IPS-18c (cell line): Measurements from ENCODE around the gene POR.
"Not testable (repeated sequence)": the region's sequence is repeated elsewhere in the genome, so short reads cannot be mapped to it uniquely, and the experiment has no call there.

ENCODE experiments used
- H3K4me3 ChIP-seq: 2 replicates; pipeline ENCODE4 v1.7.0; 2013; ENCODE audit warnings: low read depth, mild to moderate bottlenecking, low read length, moderate library complexity; ENCODE audit not compliant: insufficient read depth
- H3K9me3 ChIP-seq: one replicate; pipeline ENCODE4 v1.6.1; 2013; ENCODE audit warnings: mild to moderate bottlenecking, low read length, moderate library complexity; ENCODE audit not compliant: control insufficient read depth, insufficient read depth

Gene POR

DNA sequence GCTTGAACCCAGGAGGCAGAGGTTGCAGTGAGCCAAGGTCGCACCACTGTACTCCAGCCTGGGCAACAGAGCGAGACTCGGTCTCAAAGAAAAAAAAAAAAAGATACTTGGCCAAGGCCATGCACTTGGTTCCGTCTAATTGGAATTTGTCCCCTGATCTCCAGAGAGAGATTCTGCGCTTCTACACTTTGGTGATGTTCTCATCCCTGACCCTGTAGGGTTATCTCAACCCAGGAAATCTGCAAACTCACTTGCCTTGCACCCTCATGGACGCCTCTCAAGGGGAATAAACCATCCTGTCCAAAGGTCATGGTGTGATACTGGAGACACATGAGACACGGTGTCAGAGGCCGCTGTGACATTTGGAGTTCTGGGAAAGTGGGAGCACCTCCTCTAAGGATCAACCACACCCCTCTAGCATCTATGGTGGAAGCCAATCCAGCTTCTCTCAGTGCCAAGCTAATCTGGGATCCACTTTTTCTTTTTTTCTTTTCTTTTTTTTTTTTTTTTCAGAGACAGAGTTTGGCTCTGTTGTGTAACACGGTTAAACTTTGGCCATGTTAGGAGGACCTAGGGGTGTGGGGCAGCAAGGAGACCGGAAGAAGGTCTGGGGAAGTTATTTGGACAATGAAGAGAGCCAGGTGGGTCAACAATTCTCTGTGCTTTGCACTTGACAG is 7.8 kb upstream of the POR start:
- no peak overlapping the region for H3K4me3 ChIP-seq
- H3K9me3 ChIP-seq: no peaks in the 10 kb centered on the region

DNA sequence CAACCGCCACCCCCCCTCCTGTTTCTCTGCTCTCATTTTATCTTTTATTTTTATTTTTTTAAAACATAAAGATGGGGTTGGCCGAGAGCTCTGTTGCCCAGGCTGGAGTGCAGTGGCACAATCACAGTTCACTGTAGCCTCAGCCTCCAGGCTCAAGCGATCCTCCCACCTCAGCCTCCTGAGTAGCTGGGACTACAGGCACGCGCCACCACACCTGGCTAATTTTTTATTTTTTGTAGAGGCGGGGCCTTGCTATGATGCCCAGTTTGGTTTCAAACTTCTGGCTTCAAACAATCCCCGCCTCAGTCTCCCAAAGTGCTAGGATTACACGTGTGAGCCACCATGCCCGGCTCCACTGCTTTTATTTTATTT is 7.3 kb upstream of the POR start:
- not testable (repeated sequence) for H3K4me3 ChIP-seq, H3K9me3 ChIP-seq

DNA sequence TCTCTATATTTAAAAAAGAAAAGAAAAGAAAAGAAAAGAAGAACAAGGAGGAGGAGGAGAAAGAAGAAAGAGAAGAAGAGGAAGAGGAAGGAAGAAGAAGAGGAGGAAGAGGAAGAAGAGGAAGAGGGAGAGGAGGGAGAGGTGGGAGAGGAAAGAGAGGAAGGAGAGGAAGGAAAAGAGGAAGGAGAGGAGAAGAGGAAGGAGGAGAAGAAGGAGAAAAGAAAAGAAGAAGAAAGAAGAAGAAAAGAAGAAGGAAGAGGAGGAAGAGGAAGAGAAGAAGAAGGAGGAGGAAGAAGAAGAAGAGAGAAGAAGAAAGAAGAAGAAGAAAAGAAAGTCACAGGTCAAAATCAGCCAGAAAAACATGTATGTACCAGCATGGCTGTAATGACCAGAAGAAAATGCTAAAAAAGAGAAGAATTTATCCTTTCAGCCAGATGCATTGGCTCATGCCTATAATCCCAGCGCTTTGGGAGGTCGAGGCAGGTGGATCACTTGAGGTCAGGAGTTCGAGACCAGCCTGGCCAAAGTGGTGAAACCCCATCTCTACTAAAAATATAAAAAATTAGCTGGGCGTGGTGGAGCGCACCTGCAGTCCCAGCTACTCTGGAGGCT is 5.3 kb upstream of the POR start:
- H3K9me3 ChIP-seq: no peaks in the 10 kb centered on the region

DNA sequence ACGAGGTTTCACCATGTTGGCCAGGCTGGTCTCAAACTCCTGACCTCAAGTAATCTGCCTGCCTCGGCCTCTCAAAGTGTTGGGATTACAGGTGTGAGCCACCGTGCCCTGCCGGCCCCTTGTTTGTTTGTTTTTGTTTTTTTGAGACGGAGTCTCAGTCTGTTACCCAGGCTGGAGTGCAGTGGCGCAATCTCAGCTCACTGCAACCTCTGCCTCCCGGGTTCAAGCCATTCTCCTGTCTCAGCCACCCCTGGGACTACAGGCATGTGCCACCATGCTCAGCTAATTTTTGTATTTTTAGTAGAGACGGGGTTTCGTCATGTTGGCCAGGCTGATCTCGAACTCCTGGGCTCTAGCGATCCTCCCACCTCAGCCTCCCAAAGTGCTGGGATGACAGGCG is 3.8 kb upstream of the POR start:
- H3K9me3 ChIP-seq, H3K4me3 ChIP-seq: not testable (repeated sequence)

More for the DNA sequence above, 5.3 kb upstream of the POR start:
- no peak overlapping the region for H3K4me3 ChIP-seq

DNA sequence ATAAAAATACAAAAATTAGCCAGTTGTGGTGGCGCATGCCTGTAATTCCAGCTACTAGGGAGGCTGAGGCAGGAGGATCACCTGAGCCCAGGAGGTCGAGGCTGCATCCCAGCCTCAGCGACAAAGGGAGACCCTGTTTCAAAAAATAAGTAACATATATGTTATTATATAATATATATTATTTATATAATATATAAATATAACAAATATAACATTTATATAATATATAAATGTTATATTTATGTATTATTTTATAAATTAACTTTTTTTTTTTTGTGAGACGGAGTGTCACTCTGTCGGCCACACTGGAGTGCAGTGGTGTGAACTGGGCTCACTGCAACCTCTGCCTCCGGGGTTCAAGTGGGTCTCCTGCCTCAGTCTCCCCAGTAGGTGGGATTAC is 1.5 kb upstream of the POR start:
- H3K9me3 ChIP-seq: no peaks in the 10 kb centered on the region
- H3K4me3 ChIP-seq: no peak overlapping the region

DNA sequence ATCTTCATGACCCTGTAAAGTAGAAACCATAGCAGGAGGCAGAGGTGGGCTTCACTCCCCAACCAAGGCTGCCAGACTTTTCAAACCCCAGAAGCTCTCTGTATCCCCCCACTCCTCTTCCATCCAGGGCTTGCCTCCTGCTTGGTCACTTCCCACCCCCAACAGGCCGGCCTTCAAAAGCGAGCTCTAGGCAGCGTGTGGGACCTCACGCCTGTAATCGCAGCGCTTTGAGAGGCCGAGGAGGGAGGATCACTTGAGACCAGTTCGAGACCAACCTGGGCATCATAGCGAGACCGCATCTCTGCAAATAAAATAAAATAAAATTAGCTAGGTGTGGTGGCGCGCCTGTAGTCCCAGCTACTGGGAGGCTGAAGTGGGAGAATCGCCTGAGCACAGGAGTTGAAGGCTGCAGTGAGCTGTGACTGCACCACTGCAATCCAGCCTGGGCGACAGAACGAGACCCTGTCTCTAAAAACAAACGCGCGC is 743 bp upstream of the POR start:
- Histone ChIP-seq H3K9me3 (no peaks in the 10 kb centered on the region), H3K4me3 (peak overlapping the region; percentile 78)

DNA sequence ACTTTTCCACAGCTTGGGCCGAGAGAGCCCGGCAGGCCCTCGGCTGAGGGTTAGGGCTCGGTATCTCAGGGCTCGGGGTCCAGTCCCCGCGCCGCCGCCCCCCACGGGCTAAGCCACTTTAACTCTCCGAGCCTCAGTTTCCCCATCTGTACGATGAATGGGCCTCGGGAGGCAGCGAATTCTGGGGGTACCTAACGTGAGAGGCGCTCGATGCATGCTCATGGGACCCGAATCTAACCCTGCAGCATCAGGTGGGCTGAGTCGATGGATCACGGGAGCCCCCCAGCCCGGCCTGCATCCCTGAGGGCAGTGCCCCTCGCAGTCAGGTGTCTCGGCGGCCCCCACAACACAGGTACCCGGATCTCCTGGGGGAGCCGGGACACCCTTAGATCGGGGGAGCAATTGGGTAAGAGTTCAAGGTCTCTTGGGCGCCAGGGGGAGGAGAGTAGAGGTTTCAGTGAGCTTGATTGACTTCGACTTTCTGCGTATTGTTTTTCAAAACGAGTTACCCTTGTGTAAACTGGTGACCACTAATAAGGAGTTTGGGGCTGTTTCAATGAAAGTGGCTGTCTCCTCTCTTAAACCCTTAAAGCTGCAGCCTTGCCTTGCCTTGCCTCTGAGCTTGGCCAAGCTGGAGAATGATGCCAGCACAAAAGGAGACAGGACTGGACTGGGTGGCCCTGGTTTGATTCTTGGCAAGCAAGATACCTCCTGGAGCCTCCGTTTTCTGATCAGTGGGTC is 631 bp downstream of the POR start:
- Histone ChIP-seq H3K9me3 (no peaks in the 10 kb centered on the region), H3K4me3 (peak overlapping the region; percentile 94)

DNA sequence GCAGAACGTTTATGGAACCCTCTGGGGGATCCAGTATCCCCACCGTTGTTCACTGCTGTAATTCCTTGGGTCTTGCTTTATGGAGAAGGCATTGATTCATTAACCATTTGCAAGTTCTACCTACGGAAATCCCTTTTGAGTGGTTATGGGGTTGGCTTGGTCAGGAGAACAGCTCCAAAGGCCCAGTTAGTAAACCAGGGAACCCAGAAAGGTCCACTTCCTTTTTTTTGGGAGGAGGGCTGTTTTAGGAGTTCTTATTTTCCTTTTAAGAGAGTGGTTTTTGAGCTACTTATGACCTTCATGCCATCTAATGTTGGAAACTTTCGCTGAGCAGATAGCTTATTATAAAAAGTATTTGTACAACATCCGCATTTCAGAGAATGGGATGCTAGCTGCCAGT is 1.3 kb downstream of the POR start:
- Histone ChIP-seq H3K9me3 (no peaks in the 10 kb centered on the region), H3K4me3 (peak overlapping the region; percentile 94)

DNA sequence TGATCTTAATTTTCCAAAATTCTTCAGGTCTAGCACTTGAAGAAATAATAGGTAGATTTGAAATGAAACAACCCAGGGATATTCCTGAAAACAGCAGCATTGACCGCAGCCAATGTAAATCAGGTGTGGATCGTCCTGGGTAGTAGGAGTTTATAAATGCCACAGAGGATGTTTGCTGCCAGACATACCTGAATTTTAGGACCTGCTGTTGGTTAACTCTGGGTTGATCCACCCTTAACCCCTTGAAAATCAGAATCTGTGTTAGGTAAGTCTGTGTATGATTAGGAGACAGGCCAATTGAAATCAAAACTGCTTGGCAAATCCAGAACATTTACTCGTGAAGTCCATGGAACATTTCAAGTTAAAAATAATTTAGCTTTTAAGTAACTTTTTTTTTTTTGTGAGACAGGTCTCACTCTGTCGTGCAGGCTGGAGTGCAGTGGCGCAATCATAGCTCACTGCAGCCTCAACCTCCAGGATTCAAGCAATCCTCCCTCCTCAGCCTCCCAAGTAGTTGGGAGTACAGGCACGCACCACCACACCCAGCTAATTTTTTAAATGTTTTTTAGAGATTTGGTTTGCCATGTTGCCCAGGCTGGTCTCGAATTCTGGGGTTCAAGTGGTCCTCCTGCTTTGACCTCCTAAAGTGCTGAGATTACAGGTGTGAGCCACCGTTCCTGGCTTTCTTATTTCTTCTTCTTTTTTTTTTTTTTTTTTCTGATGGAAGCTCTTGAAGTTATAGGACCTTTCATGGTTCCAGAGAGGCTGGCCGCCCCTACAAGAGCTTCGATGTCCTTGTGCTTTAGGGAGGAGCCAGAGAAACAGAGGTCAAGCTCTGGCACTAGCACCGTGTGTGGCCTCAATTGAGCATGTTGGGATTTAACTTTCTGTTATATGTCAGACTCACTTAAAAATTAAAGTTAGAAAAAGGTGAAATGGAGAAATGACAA is 2.0 kb downstream of the POR start:
- H3K9me3 ChIP-seq: peaks cover 5% of the 10 kb centered on the region
- no peak overlapping the region for H3K4me3 ChIP-seq

DNA sequence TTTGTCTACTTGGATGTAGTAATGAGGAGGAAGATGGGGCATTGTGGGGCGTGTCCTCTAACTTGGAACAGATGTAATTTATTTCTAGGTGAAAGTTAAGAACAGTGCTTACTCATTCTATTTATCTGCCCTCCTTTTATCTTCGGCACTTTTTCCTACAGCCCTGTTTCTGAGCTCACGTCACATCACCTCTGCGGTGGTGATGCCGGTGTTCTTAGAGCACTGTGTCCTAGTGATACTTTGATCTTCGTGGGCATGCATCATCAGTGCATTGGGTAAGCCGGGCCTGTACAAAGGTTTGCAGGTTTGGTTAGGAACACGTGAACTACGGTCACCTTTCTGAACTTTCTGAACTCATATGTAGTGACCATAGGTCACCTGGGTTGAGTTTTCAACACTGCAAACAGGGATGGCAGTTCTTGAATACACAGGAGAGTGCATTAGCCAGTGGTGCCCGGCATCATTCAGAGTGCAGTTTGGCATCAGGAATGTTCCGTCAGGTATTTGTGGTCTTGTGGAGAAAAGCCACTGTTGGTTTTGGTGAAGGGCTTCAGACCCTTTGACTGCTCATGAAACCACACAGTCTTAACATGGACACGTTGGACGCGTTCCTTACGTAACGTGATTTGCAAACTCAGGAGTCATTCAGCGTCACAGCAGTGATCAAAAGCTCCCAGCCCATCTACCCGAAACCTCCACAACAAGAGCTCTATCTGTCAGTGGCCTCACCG is 5.6 kb downstream of the POR start:
- peaks cover 6% of the 10 kb centered on the region for H3K9me3 ChIP-seq
- no peak overlapping the region for H3K4me3 ChIP-seq

DNA sequence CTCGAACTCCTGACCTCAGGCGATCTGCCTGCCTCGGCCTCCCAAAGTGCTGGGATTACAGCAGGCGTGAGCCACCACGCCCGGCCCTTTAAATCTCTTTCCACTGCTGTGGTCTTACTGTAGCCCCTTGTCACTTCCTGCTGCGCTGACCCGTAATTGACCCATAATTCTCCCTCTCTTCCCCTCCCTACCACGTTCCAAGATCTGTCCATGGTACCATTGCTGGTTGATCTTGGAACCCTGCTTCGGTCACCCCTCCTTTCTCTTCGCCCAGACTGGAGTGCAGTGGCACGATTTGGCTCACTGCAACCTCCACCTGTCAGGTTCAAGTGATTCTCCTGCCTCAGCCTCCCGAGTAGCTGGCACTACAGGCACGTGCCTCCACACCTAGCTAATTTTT is 6.5 kb downstream of the POR start:
- H3K4me3 ChIP-seq: no peak overlapping the region
- H3K9me3 ChIP-seq: peaks cover 10% of the 10 kb centered on the region

DNA sequence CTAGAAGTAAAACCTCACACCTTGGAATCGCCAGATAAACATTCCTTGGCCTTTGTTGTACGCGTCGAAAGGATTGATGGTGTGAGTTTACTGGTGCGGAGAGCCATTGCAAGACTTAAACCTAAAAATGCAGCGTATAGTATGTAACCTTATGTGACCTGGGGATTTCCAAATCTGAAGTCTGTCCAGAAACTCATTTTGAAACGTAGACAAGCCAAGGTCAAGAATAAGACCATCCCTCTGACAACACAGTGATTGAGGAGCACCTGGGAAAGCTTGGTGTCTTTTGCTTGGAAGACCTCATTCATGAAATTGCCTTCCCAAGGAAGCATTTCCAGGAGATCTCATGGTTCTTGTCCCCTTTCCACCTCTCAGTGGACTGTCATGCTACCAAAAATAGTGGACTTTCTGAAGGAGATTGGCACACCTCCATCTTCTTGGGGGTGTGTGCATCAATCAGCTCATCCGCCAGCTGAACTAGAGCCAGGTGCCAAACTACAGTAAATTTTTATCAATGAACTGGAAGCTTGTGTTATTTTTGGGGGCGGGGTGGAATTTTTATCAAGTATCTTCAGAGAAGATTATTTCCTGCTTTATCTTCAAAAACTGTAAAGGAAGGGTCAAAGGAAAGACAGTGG is 8.1 kb downstream of the POR start:
- H3K4me3 ChIP-seq: no peak overlapping the region

DNA sequence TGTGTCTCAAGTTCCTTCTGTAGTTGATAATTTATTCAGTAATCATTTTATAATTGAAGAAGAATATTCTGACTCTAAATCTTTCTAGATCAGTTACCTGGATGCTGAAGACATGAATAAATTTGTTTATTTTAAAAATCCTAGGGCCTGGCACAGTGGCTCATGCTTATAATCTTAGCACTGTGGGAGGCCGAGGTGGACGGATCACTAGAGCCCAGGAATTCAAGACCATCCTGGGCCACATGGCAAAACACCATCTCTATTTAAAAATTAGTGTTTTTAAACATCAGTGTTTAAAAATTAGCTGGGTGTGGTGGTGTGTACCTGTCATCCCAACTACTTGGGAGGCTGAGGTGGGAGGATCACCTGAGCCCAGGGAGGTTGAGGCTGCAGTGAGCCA is 9.3 kb downstream of the POR start:
- no peak overlapping the region for H3K4me3 ChIP-seq
- peaks cover 10% of the 10 kb centered on the region for H3K9me3 ChIP-seq

More for the DNA sequence above, 8.1 kb downstream of the POR start:
- peaks cover 10% of the 10 kb centered on the region for H3K9me3 ChIP-seq

DNA sequence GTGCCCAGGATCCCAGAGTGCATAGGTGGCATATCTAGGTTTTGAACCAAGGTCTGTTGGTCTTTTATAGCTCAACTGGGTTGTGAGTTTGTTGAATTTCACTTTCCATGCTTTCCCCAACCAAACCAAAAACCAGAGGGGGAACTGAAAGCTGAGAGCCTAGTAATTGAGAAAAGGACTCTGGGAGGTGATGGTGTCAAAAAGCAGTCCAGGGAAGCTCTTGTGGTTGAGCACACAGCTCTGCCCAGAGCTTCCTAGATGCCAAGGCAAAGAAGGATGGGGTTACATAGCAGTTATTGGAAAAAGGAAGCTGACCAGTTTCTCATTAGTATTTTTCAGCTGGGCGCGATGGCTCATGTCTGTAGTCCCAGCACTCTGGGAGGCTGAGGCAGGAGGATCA is 9.9 kb downstream of the POR start:
- Histone ChIP-seq H3K4me3 (no peak overlapping the region), H3K9me3 (peaks cover 10% of the 10 kb centered on the region)

DNA sequence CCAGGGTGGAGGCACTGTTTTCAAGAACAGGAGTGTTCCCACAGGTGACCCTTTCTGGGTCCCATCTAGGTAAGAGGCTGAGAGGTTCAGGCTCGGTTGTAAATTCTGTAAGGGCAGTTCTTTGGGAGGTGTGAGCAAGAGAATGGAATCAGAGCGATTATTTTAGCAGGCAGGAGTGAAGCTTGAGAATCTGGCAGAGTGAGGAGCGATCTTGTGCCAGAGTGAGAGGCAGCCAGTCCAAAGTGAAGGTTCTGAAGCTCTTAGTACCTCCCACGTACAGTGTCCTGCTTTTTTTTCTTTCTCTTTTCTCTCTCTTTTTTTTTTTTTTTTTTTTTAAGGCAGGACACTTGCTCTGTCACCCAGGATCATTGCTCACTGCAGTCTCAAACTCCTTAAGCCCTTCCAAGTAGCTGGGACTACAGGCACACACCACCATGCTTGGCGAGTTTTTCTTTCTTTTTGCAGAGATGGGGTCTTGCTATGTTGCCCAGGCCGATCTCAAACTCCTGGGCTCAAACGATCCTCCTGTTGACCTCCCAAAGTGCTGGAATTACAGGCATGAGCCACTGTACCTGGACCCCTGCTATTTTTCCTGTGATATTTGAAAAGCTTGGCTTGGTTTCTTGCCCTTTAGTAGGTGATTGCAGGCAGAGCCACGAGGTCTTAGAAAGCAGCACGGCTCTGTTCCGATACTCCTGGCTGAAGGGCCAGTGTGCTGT is 10.9 kb downstream of the POR start:
- peaks cover 10% of the 10 kb centered on the region for H3K9me3 ChIP-seq
- no peak overlapping the region for H3K4me3 ChIP-seq

DNA sequence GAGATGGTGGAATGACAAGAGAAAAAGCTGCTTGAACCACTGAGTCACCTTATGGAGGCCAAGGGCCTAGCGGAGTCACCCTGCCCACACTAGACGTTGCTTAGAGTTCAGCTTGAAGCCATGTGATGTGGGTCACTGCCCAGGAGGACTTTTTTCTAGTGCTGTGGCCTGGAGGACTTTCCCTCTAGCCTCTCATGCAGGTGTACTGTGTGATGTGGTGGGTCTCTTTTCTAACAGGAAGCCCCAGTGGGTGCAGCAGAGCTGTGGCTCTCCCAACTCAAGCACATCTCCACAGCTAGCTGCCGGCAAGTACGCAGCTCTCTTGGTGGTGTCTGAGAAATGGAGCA is 13.6 kb downstream of the POR start:
- Histone ChIP-seq H3K4me3 (no peak overlapping the region), H3K9me3 (peaks cover 5% of the 10 kb centered on the region)
